WERI-Rb-1 (cell line): Measurements from ENCODE around the gene ADAMTS2.

ENCODE experiments used
- DNase-seq: peaks from one replicate; pipeline ENCODE4 v3.0.0-alpha.2; 2020
- H3K27ac ChIP-seq: fragments of 250-450 bp; sonication (Bioruptor Pico); 2 replicates; pipeline ENCODE4 v1.5.1; 2020; ENCODE audit warnings: mild to moderate bottlenecking, moderate library complexity
- H3K27me3 ChIP-seq: fragments of 250-450 bp; sonication (Bioruptor Pico); 2 replicates; pipeline ENCODE4 v1.5.1; 2021; ENCODE audit warnings: mild to moderate bottlenecking, low read depth, moderate library complexity; ENCODE audit not compliant: insufficient read depth, severe bottlenecking
- H3K36me3 ChIP-seq: fragments of 250-450 bp; sonication (Bioruptor Pico); 2 replicates; pipeline ENCODE4 v1.5.1; 2020; ENCODE audit warnings: mild to moderate bottlenecking, moderate library complexity
- H3K4me3 ChIP-seq: 2 replicates; pipeline ENCODE4 v1.5.1; 2011; ENCODE audit warnings: low read depth, mild to moderate bottlenecking, control low read depth, low read length
- H3K9me3 ChIP-seq: fragments of 250-450 bp; sonication (Bioruptor Pico); 2 replicates; pipeline ENCODE4 v1.5.1; 2021; ENCODE audit warnings: mild to moderate bottlenecking, moderate library complexity; ENCODE audit not compliant: severe bottlenecking
- CTCF ChIP-seq: IDR thresholded peaks from 2 replicates; pipeline ENCODE4 v1.5.1; 2011; ENCODE audit warnings: low read depth, mild to moderate bottlenecking, control low read depth, inconsistent platforms, low read length

ADAMTS2 gene

GRCh38 chr5:179132586-179133355 lies 212.5 kb downstream of the ADAMTS2 start:
- H3K9me3 ChIP-seq = no peaks in the 10 kb centered on the region
- no peaks in the 10 kb centered on the region for H3K36me3 ChIP-seq
- no peak for DNase-seq
- H3K27me3 ChIP-seq = no peaks in the 10 kb centered on the region
- no peak overlapping the region for H3K4me3 ChIP-seq
- no peak for TF ChIP-seq CTCF
- no peak overlapping the region for H3K27ac ChIP-seq

DNA sequence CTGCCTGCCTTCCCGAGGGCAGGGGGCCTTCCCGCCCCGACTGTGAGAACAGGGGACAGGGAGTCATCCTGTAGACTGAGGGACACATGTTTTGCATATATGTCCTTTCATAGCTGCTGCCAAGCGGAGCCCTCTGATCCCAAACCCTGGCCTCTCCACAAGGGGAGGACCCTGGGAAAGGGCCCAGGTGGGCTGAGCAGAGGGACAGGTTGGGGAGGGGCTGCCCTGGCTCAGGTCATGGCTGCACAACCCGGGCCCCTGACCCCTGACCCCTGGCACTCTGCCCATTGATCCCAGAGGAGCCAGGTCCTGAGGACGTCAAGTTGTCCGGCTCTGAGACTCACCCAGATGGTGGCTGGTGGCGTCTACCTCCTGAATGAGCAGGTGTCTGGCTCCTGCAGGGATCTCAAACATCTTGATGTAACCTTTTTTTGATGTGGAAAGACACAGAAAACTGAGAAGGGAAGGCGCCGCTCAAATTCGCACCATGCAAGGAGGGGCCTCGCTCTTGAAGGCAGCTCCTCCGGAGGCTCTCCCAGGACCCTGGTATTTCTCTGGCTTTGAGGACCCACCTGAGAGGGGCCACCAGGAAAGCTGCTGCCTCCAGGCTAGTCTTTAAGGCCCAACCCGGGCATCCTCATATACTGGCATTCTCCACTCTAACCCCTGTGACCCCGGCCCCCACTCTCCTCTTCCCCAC lies 213.2 kb downstream of the ADAMTS2 start:
- Histone ChIP-seq H3K36me3 (no peaks in the 10 kb centered on the region), H3K27me3 (no peaks in the 10 kb centered on the region), H3K4me3 (no peak overlapping the region), H3K9me3 (no peaks in the 10 kb centered on the region), H3K27ac (no peak overlapping the region)
- no peak for DNase-seq
- no peak for TF ChIP-seq CTCF

DNA sequence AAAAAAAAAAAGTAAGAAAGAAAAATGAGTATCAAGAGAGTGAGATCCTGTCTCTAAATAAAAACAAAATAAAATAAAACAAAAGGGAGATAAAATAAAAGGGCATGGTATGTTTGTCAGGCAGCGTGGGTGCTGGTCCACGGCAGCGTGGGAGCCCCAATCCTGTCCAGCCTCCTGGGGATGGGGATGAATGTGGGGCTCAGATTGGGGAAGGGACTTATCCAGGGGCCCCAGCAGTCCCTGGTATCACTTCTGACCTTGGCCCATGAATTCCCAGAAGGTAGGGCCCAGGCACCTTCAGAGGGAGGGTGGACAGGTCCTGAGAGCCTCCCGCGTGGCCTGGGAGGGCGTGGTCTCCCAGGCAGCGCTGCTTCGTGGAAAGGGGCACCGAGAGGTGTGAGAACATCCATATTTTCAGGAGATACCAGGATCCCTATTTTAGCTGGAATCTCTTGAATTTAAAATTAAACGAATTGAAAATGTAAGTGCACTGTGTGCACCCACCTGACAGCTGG lies 213.9 kb downstream of the ADAMTS2 start:
- Histone ChIP-seq H3K27ac (no peak overlapping the region), H3K9me3 (no peaks in the 10 kb centered on the region), H3K36me3 (no peaks in the 10 kb centered on the region), H3K27me3 (no peaks in the 10 kb centered on the region), H3K4me3 (no peak overlapping the region)
- DNase-seq = no peak
- no peak for TF ChIP-seq CTCF

- TF ChIP-seq CTCF = no peak
- DNase-seq = no peak
- no peaks in the 10 kb centered on the region for H3K27me3 ChIP-seq
- H3K9me3 ChIP-seq = no peaks in the 10 kb centered on the region
- H3K27ac ChIP-seq = no peak overlapping the region
- H3K36me3 ChIP-seq = no peaks in the 10 kb centered on the region
- no peak overlapping the region for H3K4me3 ChIP-seq
These were observed 215.1 kb downstream of the ADAMTS2 start for GRCh38 chr5:179130101-179130681.

DNA sequence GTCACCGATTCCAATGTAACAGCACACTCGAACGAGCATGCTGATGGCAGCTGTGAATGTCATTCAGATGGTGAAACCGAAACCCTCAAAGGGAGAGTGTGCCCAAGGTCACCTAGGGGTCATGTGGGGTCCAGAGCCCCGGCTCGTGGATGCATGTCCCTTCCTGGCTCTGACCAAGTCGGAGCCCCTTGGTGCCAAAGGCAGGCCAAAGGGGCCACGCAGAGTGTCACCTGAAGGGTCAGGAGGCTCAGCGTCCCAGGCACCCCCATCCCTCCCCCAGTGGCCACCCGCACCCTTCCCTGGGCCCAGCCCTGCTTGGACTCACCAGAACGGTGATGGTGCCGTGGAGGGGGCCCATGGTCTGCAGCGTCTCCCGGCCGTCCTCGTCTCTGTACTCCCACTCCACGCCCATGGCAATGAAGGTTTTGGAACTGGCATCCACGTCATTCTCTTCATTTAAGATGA lies 215.6 kb downstream of the ADAMTS2 start:
- no peaks in the 10 kb centered on the region for H3K36me3 ChIP-seq
- no peaks in the 10 kb centered on the region for H3K27me3 ChIP-seq
- H3K4me3 ChIP-seq = no peak overlapping the region
- DNase-seq = no peak
- no peaks in the 10 kb centered on the region for H3K9me3 ChIP-seq
- no peak for TF ChIP-seq CTCF
- H3K27ac ChIP-seq = no peak overlapping the region
